GM12801 (cell line): ENCODE measurements around the gene KRTAP9-8.
"Not testable (repeated sequence)": the region's sequence is repeated elsewhere in the genome, so short reads cannot be mapped to it uniquely, and the experiment has no call there.

Experiments
- TF ChIP-seq, protein P1 (sequence below): IDR thresholded peaks from one replicate; pipeline ENCODE4 v1.5.1; 2011; ENCODE audit warnings: control low read depth; ENCODE audit not compliant: insufficient read length; ENCODE audit errors: extremely low read depth

Gene KRTAP9-8

DNA sequence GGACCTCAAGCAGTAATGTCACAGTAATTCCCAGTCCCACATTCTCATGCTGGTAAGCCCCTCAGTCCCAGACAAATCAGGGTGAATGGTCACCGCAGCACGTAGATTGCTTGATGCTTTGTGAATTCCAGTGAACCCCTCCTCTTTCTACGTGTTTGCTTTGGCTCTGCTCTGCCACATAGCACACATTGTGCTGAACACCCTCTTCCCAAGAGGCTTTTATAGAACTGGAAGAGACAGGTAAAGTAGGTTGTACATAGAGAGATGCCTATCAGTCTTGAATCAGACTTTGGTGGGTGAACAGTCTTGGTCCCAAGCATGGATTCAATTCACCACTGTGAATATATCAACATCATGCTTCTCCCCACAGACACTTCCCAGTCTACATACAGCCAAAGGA, 26.8 kb downstream of the KRTAP9-8 start:
- TF ChIP-seq, protein P1, sequence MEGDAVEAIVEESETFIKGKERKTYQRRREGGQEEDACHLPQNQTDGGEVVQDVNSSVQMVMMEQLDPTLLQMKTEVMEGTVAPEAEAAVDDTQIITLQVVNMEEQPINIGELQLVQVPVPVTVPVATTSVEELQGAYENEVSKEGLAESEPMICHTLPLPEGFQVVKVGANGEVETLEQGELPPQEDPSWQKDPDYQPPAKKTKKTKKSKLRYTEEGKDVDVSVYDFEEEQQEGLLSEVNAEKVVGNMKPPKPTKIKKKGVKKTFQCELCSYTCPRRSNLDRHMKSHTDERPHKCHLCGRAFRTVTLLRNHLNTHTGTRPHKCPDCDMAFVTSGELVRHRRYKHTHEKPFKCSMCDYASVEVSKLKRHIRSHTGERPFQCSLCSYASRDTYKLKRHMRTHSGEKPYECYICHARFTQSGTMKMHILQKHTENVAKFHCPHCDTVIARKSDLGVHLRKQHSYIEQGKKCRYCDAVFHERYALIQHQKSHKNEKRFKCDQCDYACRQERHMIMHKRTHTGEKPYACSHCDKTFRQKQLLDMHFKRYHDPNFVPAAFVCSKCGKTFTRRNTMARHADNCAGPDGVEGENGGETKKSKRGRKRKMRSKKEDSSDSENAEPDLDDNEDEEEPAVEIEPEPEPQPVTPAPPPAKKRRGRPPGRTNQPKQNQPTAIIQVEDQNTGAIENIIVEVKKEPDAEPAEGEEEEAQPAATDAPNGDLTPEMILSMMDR = no peak

DNA sequence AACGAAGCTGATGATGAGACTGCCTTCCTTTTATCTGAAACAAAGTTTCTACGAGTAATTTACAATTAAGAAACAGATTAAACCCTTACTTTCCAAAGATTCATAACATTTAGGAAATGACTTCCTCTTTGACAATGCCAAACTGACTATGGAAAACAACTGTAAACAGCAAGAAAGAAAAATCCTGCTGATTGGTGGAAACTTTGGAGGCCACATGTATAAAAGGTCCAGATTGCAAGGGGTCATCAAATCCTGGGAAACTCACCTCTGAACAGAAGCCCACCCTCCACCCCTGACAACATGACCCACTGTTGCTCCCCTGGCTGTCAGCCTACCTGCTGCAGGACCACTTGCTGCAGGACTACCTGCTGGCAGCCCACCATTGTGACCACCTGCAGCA, 27.3 kb downstream of the KRTAP9-8 start, which contains the start of gene KRTAP9-6:
TSS of gene KRTAP9-6 (plus strand) at position 301 of the 400 bp plus-strand sequence. CDS start at position 301, 0 bp downstream.
- TF ChIP-seq, protein P1 = no peak

DNA sequence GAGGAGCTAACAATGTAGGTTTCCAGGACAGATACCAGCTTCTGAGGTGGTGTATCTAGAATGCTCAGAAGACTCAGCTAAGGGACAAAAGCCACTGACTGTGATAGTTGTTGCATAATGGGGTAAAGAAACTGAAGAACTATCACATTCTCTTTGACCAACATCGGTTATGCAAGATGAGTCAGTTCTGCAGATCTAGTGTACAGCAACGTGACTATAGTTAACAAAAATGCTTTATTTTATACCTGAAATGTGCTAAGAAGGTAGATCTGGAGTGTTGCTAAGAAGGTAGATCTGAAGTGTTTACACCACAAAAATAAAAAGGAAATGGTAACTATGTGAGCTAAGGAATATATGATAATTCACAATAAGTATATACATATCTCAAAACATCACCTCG, 29.9 kb downstream of the KRTAP9-8 start:
- TF ChIP-seq, protein P1 = no peak

DNA sequence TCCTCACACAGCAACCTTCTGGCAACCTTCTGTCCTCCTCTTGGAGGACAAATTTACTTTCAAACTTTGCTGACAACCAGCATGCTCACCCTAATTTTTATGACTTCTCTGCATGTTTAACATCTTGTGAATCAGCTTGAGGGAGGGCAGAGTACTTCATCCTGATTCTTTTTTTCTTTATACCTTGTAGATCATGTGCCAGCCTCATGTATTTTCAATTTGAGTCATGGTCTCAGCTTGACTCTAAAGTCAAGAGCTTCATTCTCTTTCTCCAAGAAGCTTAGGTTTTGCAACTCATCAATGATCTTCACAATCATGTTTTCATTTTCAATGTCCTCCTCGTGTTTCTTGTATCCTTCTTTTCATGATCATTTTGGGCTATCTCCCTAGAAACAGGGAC, 34.1 kb downstream of the KRTAP9-8 start:
- TF ChIP-seq, protein P1 = no peak

DNA sequence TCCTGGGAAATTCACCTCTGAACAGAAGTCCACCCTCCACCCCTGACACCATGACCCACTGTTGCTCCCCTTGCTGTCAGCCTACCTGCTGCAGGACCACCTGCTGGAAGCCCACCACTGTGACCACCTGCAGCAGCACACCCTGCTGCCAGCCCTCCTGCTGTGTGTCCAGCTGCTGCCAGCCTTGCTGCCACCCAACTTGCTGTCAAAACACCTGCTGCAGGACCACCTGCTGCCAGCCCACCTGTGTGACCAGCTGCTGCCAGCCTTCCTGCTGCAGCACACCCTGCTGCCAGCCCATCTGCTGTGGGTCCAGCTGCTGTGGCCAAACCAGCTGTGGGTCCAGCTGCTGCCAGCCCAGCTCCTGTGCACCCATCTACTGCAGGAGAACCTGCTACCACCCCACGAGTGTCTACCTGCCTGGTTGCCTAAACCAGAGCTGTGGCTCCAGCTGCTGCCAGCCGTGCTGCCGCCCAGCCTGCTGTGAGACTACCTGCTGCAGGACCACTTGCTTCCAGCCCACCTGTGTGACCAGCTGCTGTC, 37.9 kb downstream of the KRTAP9-8 start, which contains the start of gene KRTAP9-7:
TSS of gene KRTAP9-7 (plus strand) at position 51 of the 543 bp plus-strand sequence. CDS start at position 51, 0 bp downstream.
- TF ChIP-seq, protein P1 = not testable (repeated sequence)

DNA sequence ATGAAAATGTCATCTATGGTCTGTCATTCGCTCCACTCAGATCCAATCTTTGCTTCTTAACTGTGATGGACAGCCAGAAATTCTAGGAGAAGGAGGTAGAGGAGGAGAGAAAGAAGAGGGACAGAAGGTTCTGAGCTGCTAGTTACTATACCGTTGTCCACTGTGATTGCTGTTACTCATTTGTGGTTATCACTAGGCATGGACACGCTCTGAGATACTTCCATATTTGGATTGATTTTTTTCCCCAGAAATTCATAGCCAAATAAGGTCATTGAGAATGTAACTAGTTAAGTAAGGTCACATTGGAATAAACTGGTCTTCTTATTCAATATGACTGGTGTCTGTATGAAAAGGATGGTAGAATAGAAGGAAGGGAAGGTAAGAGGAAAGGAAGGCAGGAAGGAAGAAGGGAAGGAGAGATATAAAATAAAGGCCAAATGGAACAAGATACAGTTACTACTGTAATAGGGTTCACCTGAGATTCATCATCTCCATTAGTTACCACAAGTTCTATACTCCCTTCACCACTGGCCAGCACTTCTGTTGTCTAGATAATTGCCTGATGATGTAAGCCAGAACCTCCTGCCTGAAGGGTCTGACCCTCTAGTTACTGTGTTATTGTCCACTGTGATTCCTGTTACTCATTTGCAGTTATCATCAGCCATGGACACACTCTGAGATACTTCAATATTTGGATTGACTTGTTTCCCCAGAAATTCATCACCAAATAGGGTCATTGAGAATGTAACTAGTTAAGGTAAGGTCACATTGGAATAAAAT, 40.6 kb downstream of the KRTAP9-8 start:
- TF ChIP-seq, protein P1 = no peak

DNA sequence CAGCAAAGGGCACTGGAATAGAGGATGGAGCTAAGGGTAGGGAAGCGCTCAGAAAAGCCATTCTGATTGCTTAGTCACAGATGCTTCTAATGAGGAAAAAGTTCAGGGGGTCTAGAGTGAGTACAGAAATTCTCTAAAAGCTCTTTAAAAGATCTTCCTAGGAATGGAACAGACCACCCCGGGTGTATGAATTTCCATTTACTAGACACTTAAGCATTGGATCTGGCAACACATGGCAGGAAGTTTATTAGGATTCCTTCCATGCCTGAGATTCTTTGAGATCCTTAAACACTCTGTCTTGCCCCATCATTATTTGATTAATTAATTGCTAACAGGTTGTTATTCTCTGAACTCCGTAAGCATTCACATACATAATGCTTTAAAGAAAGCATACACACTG, 46.2 kb downstream of the KRTAP9-8 start:
- TF ChIP-seq, protein P1 = no peak
